Subcutaneous adipose tissue (tissue), 4 donors: ENCODE results near the gene FXYD4. TPM values are rescaled to one million over a fixed set of nuclear protein-coding genes. Genes with fewer than 3 reads are reported as not detected.

Experiments used
- CTCF ChIP-seq: fragments of 450-650 bp; IDR thresholded peaks from one replicate; pipeline ENCODE4 v1.5.1; 2016; ENCODE audit warnings: low read depth, mild to moderate bottlenecking, control low read depth, antibody characterized with exemption, moderate library complexity
- total RNA-seq, 4 donors: library from RNA; depleted of rRNA; stranded (reverse); fragments of >200 nt; gene quantifications; one replicate each; pipeline ENCODE4 v1.1.0, GENCODE V29; 2016

The FXYD4 gene
- total RNA-seq, 4 donors from 2014 or later: not detected

- no peak for TF ChIP-seq CTCF
These were observed 24.2 kb downstream of the FXYD4 start for GRCh38 chr10:43395571-43396060.

- TF ChIP-seq CTCF: no peak
These were observed 24.9 kb downstream of the FXYD4 start for GRCh38 chr10:43396061-43396927.

- TF ChIP-seq CTCF: no peak
These were observed 25.6 kb downstream of the FXYD4 start for GRCh38 chr10:43396928-43397624.

DNA sequence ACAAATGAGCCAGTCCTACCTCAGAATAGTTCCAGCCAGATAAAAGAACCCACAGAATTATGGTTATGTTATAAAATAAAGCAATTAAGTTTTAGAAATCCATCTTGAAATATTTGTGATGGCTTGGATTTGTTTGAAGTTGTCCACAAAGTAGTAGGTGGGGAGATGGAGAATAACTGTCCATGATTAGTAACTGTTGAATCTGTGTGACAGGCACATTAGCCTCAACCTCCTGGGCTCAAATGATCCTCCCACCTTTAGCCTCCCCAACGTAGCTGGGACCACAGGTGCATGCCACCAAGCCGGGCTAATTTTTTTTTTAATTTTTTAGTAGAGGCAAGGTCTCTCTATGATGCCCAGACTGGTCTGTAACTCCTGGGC lies 27.5 kb downstream of the FXYD4 start:
- TF ChIP-seq CTCF: no peak

DNA sequence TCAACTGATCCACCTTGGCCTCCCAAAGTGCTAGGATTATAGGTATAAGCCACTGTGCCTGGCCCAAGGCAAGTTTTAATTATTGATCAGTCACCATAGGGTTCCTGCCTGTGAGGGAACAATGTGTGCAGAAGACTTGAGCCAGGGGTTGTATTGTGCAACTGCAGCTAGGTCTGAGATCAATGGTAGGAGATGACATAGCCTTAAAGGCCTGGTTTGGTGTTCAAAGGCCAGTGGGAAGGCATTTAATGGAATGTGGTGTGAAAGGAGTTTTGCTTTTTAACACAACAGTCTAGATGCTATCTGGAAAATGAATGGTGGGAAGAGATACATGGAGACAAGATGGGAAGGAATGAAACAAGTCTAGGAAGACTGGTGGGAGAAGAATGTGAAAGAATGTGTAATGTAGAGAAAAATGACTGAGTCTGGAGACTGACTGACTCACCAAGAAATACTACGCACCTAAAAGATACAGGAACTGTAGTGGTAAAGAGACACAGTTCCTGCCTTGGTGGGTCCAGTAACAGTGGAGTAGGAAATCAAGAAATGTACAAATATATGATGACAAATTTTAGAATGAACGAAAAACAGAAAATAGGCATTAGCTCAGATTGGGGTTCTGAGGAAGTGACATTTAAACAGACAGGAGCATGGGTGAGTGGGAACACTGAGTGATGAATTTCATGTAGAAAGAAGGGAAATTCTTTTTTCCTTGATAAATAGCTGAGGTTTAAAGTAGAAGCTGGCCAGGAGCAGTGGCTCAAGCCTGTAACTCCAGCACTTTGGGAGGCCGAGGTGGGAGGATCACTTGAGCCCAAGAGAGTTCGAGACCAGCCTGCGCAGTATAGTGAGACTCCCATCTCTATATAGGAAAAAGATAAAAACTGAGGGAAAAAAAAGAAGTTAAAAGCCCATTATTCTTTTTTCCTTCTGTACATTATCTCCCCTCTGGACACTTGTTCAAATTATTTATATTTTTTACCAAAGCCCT lies 28.2 kb downstream of the FXYD4 start:
- TF ChIP-seq CTCF: no peak

DNA sequence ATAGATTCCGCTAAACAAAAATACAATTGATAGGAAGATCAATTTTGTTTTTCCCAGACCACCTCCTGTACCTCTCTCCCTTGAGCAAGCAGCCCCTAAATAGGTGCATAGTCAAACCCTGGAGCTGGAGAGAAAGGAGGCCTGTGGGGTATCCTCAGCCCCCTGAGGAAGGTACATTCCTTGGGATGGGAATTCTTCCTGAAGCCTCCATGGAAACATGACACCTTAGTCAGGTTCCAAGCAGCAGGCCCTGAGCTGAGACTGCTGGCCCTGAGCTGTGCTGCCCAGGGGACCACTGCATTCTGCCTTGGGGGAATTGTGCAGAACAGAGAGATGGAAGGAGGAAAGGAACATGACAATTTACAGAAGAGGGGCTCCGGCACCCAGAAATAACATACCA lies 30.2 kb downstream of the FXYD4 start:
- no peak for TF ChIP-seq CTCF
